Ishikawa (cell line): ENCODE measurements around the gene ZBTB21.

ENCODE experiments used
- CEBPB ChIP-seq: IDR thresholded peaks from 2 replicates; pipeline ENCODE4 v1.6.1; 2012
- FOXM1 ChIP-seq: IDR thresholded peaks from 2 replicates; pipeline ENCODE4 v1.6.1; 2012; ENCODE audit warnings: low read depth, borderline replicate concordance
- RAD21 ChIP-seq: IDR thresholded peaks from 2 replicates; pipeline ENCODE4 v1.6.1; 2012; ENCODE audit warnings: low read depth

DNA sequence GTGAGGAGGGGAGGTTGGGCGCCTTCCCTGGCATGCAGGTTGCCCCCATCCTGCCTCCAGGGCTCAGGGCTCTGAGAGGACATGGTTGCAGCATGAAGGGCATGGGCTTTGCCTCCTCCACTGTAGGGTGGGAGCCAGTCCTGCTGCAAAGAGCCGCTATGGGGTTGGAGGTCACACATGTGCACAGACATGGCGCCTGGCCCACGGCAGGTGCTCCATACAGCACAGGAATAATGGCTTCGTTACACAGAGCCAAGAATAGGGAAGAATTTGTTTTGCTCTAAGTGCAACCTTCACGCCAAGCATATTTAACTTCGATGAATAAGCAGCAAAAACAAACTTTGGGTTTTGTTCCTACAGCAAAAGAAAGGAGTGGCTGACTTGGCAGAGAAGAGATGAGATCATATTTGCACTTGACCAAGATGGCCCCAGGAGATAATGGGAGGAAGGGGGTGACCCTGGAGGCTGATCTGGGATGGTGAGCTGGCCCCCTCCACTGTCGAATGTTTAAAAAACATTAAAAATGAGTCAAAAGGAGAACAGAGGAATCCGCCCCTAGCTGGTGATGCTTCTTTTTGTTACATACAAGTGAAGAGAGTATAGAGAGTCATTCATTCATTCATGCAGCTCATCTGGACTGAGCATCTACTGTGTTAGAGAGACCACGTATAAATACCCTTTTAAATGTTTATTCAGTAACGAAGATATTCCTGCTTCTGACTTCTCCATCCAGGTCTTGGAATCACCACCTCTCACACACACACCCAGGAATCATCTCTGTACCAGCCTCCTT, 43.9 kb downstream of the ZBTB21 start:
- TF ChIP-seq RAD21 (no peak), FOXM1 (no peak), CEBPB (no peak)
